Thyroid gland (tissue), 4 donors: Measurements from ENCODE around the gene EAF1.

Experiments
- CTCF ChIP-seq, 6 experiments: fragments of 200-600 bp in 3 of 6; fragments of 450-650 bp in 3 of 6; sonication (generic) in 3 of 6; IDR thresholded peaks; one replicate each; pipeline ENCODE4 v1.5.1; 2016 to 2019; ENCODE audit warnings: antibody characterized with exemption in 6 of 6, mild to moderate bottlenecking in 2 of 6, inconsistent platforms in 1 of 6, moderate library complexity in 1 of 6
- POLR2A ChIP-seq, 2 donors: fragments of 450-650 bp; IDR thresholded peaks; one replicate each; pipeline ENCODE4 v1.6.1; 2017; ENCODE audit warnings: antibody characterized with exemption in 2 of 2, mild to moderate bottlenecking in 2 of 2, moderate library complexity in 1 of 2

GRCh38 chr3:15470261-15470660 lies 42.9 kb downstream of the EAF1 start:
- TF ChIP-seq CTCF (IDR thresholded peaks at IDR 0.05) (no peak), POLR2A (IDR thresholded peaks at IDR 0.05) (no peak)
